ENCODE results near the gene KRT7.

The KRT7 gene

DNA sequence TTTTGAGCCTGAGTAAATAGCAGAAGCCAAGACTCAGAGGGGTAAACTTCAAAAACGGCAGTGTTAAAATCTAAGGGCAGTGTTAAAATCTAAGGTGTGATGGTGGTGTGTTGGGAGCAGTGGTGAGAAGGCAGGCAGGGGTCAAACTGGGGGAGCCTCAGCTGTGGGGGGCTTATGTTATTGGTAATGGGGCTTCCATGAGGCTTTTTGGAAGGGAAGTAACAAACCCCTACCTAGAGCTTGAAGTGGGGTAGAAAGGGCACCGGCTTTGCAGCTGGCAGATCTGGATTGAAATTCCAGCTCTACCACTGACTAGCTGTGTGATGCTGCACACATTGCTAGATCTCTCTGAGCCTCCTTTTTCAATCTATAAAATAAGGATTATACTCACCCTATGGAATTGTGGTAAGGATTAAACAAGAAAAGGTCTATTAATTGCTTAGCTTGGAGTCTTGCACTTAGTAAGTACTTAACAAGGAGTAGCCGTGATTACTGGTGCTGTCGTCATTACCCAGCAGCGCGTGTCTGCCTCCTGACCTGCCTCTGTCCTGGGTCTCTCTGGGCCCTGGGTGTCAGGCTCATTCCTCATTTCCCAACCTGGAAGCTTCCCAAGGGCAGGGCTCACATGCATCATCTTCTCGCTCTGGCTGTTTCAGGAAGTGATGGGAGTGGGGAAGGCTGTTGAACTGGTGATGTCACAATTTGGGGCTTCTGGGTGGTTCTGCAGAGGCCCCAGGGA, 22.7 kb upstream of the KRT7 start:
- Histone ChIP-seq H3K27ac (replicated peaks) (no peak overlapping the region), H3K27me3 (ENCODE audit: insufficient read depth, poor library complexity, severe bottlenecking) (no peaks in the 10 kb centered on the region), H3K4me3 (replicated peaks; ENCODE audit: insufficient read depth, low read length) (no peak overlapping the region)
- no peak for DNase-seq (ENCODE audit: low read depth in 1 of 2, low spot score in 1 of 2)
- TF ChIP-seq SPI1 (IDR thresholded peaks at IDR 0.05; ENCODE audit: borderline replicate concordance, low read depth), result 0 out of 2 replicates have a peak, but pooled peaks have one; percentile 2
- TF ChIP-seq, protein P1, sequence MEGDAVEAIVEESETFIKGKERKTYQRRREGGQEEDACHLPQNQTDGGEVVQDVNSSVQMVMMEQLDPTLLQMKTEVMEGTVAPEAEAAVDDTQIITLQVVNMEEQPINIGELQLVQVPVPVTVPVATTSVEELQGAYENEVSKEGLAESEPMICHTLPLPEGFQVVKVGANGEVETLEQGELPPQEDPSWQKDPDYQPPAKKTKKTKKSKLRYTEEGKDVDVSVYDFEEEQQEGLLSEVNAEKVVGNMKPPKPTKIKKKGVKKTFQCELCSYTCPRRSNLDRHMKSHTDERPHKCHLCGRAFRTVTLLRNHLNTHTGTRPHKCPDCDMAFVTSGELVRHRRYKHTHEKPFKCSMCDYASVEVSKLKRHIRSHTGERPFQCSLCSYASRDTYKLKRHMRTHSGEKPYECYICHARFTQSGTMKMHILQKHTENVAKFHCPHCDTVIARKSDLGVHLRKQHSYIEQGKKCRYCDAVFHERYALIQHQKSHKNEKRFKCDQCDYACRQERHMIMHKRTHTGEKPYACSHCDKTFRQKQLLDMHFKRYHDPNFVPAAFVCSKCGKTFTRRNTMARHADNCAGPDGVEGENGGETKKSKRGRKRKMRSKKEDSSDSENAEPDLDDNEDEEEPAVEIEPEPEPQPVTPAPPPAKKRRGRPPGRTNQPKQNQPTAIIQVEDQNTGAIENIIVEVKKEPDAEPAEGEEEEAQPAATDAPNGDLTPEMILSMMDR (IDR thresholded peaks at IDR 0.05; ENCODE audit: insufficient read depth, low read length), result no peak

- TF ChIP-seq REST (IDR thresholded peaks at IDR 0.05; ENCODE audit: insufficient replicate concordance, low read depth), result no peak
- TF ChIP-seq SPI1 (IDR thresholded peaks at IDR 0.05; ENCODE audit: borderline replicate concordance, low read depth), result no peak
- TF ChIP-seq, protein P1 (IDR thresholded peaks at IDR 0.05; ENCODE audit: insufficient read depth, low read length), result no peak
- TF ChIP-seq GABPA (IDR thresholded peaks at IDR 0.05; ENCODE audit: low read depth), result no peak
- no peak for TF ChIP-seq POLR2AphosphoS5 (IDR thresholded peaks at IDR 0.05; ENCODE audit: low read depth)
- no peak for DNase-seq (ENCODE audit: low read depth in 1 of 2, low spot score in 1 of 2)
- Histone ChIP-seq H3K4me3 (replicated peaks; ENCODE audit: insufficient read depth, low read length) (no peak overlapping the region), H3K27ac (replicated peaks) (no peak overlapping the region), H3K27me3 (ENCODE audit: insufficient read depth, poor library complexity, severe bottlenecking) (no peaks in the 10 kb centered on the region)
These were observed 22.0 kb upstream of the KRT7 start for GRCh38 chr12:52210925-52211650.

DNA sequence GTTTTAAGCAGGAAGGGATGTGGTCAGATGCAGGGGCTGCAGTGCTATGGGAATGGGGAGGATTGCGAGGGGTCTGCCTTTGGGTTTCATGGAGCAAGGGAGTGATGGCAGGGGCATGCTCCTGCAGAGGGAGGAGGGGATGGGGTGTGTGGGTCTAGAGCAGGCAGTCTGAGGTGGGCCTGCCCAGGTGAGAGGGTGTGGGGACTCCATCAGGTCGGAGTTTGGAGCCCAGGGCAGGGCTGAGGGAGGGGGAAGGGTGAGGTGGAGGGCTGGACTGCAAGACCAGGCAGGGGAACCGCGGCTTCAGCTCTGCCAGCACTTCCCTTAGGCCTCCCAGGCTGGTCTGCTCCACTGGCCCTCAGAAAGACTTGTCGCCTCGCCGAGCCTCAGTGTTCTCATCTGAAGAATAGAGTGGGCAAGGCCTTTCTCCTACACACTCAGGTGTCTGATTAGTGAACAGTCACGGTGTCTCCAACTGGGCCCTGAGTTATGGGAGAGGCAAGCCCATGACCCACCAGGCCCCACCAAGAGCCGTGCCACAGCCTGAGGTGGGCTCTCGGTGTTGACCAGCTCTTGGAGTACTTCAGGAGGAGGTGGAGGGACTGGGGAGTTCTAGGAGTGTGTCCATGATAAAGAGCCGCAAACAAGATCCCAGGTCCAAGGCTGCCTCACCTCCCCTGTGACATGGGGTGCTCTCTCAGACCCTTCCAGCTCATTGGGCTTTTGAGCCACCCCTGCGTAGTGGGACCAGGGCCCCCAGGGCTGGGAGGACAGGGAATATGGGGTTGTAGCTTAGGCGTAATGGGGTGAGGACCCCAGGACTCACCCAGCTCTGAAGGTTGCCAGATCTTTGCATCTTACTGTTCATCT, 21.1 kb upstream of the KRT7 start:
- H3K27ac ChIP-seq (replicated peaks), result no peak overlapping the region
- DNase-seq (ENCODE audit: low read depth in 1 of 2, low spot score in 1 of 2), result no peak
- H3K4me3 ChIP-seq (replicated peaks; ENCODE audit: insufficient read depth, low read length), result no peak overlapping the region
- H3K27me3 ChIP-seq (ENCODE audit: insufficient read depth, poor library complexity, severe bottlenecking), result no peaks in the 10 kb centered on the region
- TF ChIP-seq, protein P1 (IDR thresholded peaks at IDR 0.05; ENCODE audit: insufficient read depth, low read length), result no peak
- no peak for TF ChIP-seq GABPA (IDR thresholded peaks at IDR 0.05; ENCODE audit: low read depth)
- no peak for TF ChIP-seq SPI1 (IDR thresholded peaks at IDR 0.05; ENCODE audit: borderline replicate concordance, low read depth)
- no peak for TF ChIP-seq REST (IDR thresholded peaks at IDR 0.05; ENCODE audit: insufficient replicate concordance, low read depth)
- no peak for TF ChIP-seq POLR2AphosphoS5 (IDR thresholded peaks at IDR 0.05; ENCODE audit: low read depth)
